NCI-H510A treated with DMSO at 0.1 percent for 48 hours (cell line): ENCODE data around the gene TCP11.

ENCODE experiments used
- DNase-seq: peaks from one replicate; lab custom pipeline; 2025; lab: John Stamatoyannopoulos, UW

TCP11 gene

DNA sequence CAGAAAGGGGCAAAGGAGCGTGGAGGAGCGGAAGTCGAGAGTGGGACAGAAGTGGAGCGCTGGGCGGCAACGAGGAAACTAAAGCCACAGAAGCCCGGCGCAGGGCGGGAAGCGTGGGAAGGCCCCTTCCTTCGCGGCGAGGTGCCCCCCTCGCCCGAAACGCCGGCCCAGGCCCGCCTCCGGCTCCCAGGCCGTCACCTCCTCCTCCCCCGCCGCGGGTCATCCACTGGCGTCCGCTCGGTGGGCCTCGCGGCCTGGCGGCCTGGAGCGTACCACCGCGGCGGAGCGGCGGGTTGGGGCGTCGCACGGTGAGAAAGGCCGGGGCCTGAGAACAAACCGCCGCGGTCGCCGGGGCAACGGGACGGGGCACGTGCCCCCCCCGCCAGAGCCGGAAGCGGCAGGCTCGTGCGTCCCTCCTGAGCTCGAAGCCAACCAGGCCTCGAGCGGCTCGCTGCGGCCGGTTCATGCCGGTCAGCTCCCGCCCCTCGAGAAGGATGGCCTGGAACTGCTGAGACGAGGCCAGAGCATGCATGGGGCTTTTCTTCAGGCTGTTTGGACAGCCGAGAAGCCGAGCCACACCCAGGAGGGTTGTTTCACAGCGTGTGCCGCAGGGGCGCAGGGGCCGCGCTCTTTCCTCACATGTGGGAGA, at the start of gene TCP11:
TSS of gene TCP11 (minus strand) at position 333 of the 649 bp plus-strand sequence. CDS start 469 bp downstream, outside the sequence.
- DNase-seq: no peak

- no peak for DNase-seq
Observed at GRCh38 chr6:35190306-35190705, 49.2 kb upstream of the TCP11 start.

DNA sequence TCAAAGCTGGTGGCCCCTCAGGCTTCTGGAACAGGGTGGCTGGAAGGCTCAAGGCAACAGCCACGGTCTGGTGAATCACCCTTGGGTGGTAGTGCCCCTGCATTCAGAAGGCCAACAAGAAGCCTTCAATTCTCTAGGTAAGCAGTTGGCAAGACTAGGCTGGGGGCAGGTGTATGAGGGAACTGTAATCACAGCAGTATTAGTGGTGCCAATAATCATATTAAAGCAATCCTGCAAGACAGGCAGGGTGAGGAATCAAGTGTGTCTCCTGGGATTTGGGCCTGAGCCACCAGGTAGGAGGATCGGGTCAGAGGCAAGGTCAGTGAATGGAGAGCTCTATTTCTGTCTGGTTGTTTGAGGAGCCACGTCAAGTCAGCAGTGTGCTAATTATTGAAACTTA, 47.7 kb upstream of the TCP11 start:
- no peak for DNase-seq

- DNase-seq: no peak
Observed at GRCh38 chr6:35186571-35186970, 45.4 kb upstream of the TCP11 start.

GRCh38 chr6:35185971-35186370, 44.8 kb upstream of the TCP11 start:
- no peak for DNase-seq

DNA sequence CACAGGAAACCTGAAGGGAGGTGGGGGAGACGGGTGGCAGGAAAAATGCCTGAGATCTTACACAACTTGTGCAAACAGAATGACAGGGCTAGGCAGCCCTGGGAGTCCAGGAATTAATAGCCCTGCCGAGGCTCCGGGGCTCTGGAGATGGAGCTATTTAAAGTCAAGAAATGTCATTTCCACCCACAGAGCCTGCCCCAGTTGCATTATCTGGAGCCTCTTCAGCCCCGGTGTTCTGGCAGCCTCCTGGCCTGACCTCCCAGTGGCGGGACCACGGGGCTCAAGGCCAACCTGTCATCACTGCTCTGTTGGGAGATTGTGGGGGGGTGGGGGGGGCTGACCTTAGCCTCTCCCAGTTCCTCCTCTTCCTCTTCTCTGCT, 44.2 kb upstream of the TCP11 start:
- no peak for DNase-seq

- no peak for DNase-seq
Observed at GRCh38 chr6:35184580-35185301, 43.6 kb upstream of the TCP11 start.

GRCh38 chr6:35183935-35184334, 42.8 kb upstream of the TCP11 start:
- no peak for DNase-seq

DNA sequence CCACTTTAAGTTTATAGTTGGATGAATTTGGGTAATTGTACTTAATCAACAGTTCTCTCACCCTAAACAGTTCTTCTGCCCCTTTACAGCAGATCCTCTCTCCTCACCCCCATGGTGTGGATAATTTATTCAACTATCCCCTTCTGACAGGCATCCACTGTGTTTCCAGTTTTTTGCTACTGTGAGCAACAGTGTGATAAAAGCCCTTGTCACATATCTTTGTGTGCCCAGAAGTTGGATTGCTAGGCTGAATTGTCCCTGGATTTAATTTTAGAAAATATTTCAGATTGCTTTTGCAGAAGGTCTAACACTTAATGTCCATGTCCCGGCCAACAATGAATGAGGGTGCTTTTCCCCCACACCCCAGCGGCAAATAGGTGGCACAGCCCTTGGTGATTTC, 42.1 kb upstream of the TCP11 start:
- DNase-seq: no peak

DNA sequence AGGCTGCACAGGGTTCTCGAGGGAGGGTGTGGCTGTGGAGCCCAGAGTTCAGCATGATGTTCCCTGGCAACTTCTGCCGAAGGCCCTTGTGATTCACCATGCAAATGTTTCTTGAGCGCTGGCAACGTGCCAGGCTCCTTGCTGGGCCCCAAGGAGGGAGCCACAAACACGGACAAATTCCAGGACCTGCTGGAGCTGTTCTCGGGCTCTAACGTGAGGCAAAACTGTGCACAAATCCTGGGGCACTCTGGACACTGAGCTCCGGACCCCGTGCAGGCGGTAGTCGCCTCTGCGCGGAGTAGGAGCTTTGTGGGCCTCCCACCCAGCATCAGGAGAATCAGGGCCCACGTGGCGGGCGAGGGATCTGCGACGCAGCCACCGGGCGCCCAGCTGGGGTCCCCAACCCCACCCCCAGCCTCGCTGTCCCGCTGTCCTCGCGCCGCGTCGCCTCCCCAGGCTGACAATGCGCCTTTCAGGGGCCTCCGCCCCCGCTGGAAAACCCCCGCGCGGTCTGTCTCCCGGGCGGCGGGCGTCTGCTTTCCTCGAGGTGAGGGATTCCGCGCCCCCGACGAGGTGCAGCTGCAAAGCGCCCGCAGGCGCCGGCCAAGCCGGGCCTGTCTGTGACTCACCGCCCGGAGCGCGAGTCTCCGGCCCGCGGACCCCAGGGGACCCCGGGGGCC, 40.9 kb upstream of the TCP11 start:
- no peak for DNase-seq

DNA sequence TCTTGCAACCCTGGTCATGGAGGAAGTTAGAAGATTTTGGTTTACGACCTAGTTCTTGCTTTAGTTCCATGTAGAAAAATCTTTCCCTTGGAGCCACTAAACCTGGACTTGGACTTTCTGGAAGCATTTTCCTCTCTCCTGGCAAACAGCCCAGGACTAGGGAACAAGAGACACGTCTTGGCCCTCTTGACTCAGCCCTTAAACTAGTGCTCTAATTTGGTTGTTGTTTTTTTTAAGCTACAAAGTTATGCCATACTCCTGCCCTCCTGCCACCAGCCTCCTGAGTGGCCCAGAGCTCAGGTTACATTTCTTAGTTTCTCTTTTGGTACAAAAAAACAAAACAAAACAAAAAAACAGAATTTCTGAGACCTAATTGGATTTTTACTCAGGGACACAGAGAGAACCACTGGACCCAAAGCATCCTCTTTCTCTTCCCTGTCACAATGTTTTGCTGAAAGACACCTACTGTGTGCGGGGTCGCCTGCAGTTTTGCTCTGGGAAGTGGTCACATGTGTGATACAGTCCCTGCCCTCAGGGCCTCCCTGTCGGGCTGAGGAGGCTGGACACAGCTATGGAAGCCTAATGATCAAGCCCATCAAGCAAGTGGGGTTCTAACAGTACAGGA, 40.3 kb upstream of the TCP11 start:
- no peak for DNase-seq

DNA sequence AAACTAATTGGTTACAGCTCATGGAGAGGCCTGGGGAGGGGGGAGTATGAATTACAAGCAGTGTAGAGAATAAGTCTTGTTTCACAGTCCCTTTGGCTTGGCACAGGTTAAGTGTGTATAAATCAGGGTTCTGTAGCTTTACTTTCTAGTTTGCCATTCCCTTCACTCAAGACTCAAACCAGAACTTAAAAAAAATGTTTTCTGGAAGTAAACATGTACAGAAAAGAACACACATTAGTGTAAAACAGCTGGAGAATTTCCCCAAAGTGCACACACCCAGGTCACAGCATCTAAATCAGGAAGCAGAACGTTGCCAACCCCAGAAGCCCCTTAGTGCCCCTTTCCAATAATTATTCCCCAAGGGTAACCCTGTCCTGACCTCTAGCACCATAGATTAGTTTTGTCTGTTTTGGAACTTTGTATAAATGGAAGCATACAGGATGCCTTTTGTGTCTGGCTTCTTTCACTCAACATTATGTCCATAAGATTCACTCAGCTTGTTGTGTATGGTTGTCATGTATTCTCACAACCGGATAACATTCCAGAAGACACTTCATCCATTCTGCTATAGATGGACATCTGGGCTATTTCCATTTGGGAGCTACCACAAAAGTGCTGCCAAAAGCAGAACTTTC, 38.9 kb upstream of the TCP11 start:
- DNase-seq: no peak

GRCh38 chr6:35178932-35179832, 38.0 kb upstream of the TCP11 start:
- DNase-seq: no peak

DNA sequence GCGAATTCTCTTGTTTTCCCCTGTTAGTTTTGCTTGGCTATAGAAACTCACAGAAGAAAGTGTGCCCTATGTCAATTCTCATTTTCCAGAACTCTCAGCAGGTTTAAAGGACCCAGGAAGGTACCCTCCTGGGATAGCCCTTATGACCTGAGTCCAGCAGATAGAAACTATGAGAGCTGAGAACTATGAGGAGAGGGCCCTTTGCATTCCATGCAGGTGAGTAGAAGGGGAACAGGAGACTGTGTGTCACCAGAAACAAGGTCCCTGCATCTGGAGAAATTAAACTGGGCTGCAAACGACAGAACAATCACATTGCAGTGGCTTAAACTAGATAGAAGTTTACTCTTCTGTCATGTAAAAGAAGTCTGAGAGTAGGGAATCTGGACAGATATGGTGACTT, 36.9 kb upstream of the TCP11 start:
- no peak for DNase-seq

- DNase-seq: no peak
Observed at GRCh38 chr6:35177596-35177995, 36.5 kb upstream of the TCP11 start.

DNA sequence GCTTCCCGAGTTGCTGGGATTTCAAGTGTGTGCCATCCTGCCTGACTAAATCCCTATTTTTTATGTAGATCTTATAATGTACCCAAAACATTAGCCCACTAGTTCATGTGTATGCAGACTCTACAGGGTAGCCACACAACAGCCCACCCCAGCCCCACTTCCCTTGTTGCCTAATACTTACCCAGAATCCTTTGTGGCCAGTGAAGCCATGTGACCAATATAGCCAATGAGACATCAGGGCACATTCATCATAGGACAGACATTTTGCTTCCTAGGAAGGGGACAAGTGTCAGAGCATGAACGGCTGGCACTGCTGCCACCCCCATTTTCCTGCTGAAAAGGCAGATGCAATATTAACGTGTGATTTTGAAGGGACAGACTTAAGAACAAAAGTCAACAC, 36.0 kb upstream of the TCP11 start:
- no peak for DNase-seq

DNA sequence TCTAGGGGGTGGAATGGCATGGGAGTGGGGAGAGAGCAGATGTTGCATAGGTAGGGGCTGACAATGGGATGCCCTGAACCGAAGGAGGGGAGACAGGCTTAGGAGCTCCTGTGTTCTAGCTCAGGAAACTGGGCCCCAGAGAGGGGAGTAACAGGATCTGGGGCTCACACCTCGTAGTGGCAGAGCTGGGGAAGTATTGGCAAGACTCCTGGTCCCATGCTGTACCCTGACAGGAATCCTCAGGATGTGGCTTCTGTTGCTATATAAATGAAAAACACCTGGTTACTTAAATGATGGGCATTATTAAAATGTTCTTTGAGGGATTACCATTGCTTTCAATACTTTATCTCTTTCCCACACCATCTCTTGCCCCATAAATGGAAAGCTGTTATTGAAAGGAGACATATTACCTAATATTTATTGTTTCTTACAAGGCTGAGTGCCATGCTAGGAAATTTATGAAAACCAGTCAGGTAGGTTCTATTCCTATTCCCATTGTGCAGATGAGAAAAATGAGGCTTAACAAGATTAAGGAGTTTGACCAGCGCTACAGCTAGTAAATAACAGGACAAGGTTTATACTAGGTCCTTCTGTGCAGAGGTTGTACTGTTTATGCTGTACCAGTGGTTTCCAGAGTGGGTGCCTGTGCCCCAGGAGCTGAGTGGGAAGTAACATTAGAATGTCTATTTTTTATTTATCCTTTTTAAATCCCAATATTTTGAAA, 35.3 kb upstream of the TCP11 start:
- DNase-seq: no peak

- DNase-seq: no peak
Observed at GRCh38 chr6:35174501-35174900, 33.4 kb upstream of the TCP11 start.

DNA sequence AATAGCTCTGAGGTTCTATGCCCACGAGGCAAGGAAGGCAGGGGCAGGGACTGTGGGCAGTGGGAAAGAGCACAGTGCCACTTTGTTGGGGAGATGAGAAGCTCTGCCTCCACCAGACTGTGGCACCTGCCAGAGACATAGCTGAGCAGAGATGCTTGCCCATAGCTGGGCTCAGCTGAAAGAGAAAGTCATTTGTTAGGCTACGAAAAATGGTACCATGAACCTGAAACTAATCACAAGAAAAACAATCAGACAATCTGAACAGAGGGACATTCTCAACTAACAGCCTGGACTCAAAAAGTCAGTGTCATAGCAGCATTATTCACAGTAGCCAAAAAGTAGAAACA, 32.9 kb upstream of the TCP11 start:
- DNase-seq: no peak

- no peak for DNase-seq
Observed at GRCh38 chr6:35173427-35174087, 32.4 kb upstream of the TCP11 start.
